Naive thymus-derived CD4-positive, alpha-beta T cell (primary cell): Measurements from ENCODE around the gene SLC30A4. TPM values are rescaled to one million over a fixed set of nuclear protein-coding genes. Genes with fewer than 3 reads are reported as not detected.

Source experiments
- polyA plus RNA-seq, 2 donors: library from polyadenylated mRNA; unstranded; fragments of 300-500 nt; fragmentation: Illumina TruSeq; gene quantifications; one replicate each; pipeline ENCODE4 v1.2.3, GENCODE V29; 2021
- total RNA-seq, 6 experiments: library from RNA in 5 of 6; stranded (reverse) in 5 of 6; gene quantifications; 1 replicate in 5 of 6; 2 replicates in 1 of 6; pipeline ENCODE4 v1.2.3 and lab custom pipeline; 2021 to 2026

The SLC30A4 gene
- total and polyA plus RNA-seq, 7 experiments from 2014 or later, result 2.0 to 4.4 (median 2.9) TPM

Other genes starting within 250 kb of the SLC30A4 start
- gene GATM, start 144.2 kb downstream of the SLC30A4 start, total RNA-seq, result 1 to 10 TPM in 3 of 5 experiments, under 1 TPM in 2; 0.29 to 2.4 (median 1.6) TPM
- under 1 TPM in 1 of 2 donors, not detected in 1; 0.14 TPM for gene GATM, start 144.2 kb downstream of the SLC30A4 start, polyA plus RNA-seq
- 10 to 100 TPM; 34.4 to 63.9 (median 50.9) TPM for gene BLOC1S6, start 64.6 kb upstream of the SLC30A4 start, total RNA-seq
- gene BLOC1S6, start 64.6 kb upstream of the SLC30A4 start, polyA plus RNA-seq, result 10 to 100 TPM; 49.4 to 51.8 TPM
- 100 to 1,000 TPM in 1 of 5 experiments, 10 to 100 TPM in 4; 20.6 to 115 (median 32.6) TPM for gene SQOR, start 112.3 kb upstream of the SLC30A4 start, total RNA-seq
- gene SQOR, start 112.3 kb upstream of the SLC30A4 start, polyA plus RNA-seq, result 10 to 100 TPM; 71.7 to 76.6 TPM